Liver (tissue), 3 donors: ENCODE data around the gene URAD.

Experiments
- GABPA ChIP-seq, 2 donors: IDR thresholded peaks in 1 of 2; conservative IDR thresholded peaks in 1 of 2; 2 replicates each; pipeline ENCODE4 v1.6.1; 2016; ENCODE audit warnings: antibody characterized with exemption in 2 of 2, mild to moderate bottlenecking in 1 of 2, moderate library complexity in 1 of 2
- JUND ChIP-seq, 2 donors: IDR thresholded peaks; 2 replicates each; pipeline ENCODE4 v1.6.1; 2016; ENCODE audit warnings: antibody characterized with exemption in 2 of 2
- SP1 ChIP-seq: IDR thresholded peaks from 2 replicates; pipeline ENCODE4 v1.6.1; 2018; ENCODE audit warnings: antibody characterized with exemption, mild to moderate bottlenecking
- TAF1 ChIP-seq: conservative IDR thresholded peaks from 2 replicates; pipeline ENCODE4 v1.6.1; 2016; ENCODE audit warnings: antibody characterized with exemption, mild to moderate bottlenecking
- YY1 ChIP-seq: IDR thresholded peaks from 2 replicates; pipeline ENCODE4 v1.6.1; 2016; ENCODE audit warnings: antibody characterized with exemption, mild to moderate bottlenecking
- TF ChIP-seq, protein P1 (sequence below): IDR thresholded peaks from 2 replicates; pipeline ENCODE4 v1.6.1; 2016; ENCODE audit warnings: antibody characterized with exemption
- TF ChIP-seq, protein P2 (sequence below): fragments of 150-350 bp; IDR thresholded peaks from 2 replicates; pipeline ENCODE4 v1.5.1; 2017; ENCODE audit warnings: improper control_type of control experiment, low read depth, low read length; ENCODE audit not compliant: missing input control
- TF ChIP-seq, protein P3 (sequence below): IDR thresholded peaks from 2 replicates; pipeline ENCODE4 v1.6.1; 2016; ENCODE audit warnings: antibody characterized with exemption
- TF ChIP-seq, protein P4 (sequence below): IDR thresholded peaks from 2 replicates; pipeline ENCODE4 v1.6.1; 2016; ENCODE audit warnings: antibody characterized with exemption, mild to moderate bottlenecking
- donor health status: healthy.
- donor health status: healthy.

- TF ChIP-seq, protein P1, sequence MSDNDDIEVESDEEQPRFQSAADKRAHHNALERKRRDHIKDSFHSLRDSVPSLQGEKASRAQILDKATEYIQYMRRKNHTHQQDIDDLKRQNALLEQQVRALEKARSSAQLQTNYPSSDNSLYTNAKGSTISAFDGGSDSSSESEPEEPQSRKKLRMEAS, result no peak
- TF ChIP-seq, protein P2, sequence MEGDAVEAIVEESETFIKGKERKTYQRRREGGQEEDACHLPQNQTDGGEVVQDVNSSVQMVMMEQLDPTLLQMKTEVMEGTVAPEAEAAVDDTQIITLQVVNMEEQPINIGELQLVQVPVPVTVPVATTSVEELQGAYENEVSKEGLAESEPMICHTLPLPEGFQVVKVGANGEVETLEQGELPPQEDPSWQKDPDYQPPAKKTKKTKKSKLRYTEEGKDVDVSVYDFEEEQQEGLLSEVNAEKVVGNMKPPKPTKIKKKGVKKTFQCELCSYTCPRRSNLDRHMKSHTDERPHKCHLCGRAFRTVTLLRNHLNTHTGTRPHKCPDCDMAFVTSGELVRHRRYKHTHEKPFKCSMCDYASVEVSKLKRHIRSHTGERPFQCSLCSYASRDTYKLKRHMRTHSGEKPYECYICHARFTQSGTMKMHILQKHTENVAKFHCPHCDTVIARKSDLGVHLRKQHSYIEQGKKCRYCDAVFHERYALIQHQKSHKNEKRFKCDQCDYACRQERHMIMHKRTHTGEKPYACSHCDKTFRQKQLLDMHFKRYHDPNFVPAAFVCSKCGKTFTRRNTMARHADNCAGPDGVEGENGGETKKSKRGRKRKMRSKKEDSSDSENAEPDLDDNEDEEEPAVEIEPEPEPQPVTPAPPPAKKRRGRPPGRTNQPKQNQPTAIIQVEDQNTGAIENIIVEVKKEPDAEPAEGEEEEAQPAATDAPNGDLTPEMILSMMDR, result no peak
- TF ChIP-seq GABPA (IDR thresholded peaks at IDR 0.05 in 1 of 2, conservative IDR thresholded peaks at IDR 0.05 in 1 of 2) (no peak), TAF1 (no peak), YY1 (no peak), JUND (IDR thresholded peaks at IDR 0.05) (no peak), SP1 (no peak)
- TF ChIP-seq, protein P3, sequence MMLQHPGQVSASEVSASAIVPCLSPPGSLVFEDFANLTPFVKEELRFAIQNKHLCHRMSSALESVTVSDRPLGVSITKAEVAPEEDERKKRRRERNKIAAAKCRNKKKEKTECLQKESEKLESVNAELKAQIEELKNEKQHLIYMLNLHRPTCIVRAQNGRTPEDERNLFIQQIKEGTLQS, result no peak
- TF ChIP-seq, protein P4, sequence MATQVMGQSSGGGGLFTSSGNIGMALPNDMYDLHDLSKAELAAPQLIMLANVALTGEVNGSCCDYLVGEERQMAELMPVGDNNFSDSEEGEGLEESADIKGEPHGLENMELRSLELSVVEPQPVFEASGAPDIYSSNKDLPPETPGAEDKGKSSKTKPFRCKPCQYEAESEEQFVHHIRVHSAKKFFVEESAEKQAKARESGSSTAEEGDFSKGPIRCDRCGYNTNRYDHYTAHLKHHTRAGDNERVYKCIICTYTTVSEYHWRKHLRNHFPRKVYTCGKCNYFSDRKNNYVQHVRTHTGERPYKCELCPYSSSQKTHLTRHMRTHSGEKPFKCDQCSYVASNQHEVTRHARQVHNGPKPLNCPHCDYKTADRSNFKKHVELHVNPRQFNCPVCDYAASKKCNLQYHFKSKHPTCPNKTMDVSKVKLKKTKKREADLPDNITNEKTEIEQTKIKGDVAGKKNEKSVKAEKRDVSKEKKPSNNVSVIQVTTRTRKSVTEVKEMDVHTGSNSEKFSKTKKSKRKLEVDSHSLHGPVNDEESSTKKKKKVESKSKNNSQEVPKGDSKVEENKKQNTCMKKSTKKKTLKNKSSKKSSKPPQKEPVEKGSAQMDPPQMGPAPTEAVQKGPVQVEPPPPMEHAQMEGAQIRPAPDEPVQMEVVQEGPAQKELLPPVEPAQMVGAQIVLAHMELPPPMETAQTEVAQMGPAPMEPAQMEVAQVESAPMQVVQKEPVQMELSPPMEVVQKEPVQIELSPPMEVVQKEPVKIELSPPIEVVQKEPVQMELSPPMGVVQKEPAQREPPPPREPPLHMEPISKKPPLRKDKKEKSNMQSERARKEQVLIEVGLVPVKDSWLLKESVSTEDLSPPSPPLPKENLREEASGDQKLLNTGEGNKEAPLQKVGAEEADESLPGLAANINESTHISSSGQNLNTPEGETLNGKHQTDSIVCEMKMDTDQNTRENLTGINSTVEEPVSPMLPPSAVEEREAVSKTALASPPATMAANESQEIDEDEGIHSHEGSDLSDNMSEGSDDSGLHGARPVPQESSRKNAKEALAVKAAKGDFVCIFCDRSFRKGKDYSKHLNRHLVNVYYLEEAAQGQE, result no peak
These were observed 23.9 kb upstream of the URAD start for GRCh38 chr13:28012383-28012782.
